Measurements from ENCODE around the gene ZDBF2. TPM values are rescaled to one million over a fixed set of nuclear protein-coding genes. Genes with fewer than 3 reads are reported as not detected.
A peak's percentile ranks its signal among the peaks of the same experiment; 100 is the strongest.

ZDBF2 gene
- total RNA-seq, 1 experiment from 2014 or later, result 31.8 TPM

DNA sequence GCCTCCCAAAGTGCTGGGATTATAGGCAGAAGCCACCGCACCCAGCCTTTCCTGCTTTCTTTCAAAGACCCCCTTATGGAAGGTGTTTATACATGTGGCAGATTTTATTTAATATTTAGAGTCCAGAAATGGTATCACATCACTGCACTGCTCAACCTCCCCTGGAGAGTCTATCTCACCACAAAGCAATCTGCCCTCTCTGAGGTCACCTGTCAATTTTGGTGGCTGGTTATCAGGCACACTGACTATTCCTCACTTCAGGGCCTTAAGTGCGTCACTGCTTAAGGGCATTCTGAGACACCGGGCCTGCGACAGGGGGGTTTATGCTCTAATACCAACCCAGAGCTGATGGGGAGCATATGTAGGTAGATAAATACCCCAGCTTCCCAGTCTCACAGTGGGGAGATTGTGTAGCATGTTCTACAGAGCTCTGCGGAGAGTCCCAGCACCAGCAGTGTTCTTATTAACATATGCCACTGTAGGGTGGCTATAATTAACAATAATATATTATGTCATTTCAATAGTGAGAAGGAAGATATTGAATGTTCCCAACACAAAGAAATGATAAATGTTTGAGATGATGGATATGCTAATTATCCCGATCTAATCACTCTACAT, 42.7 kb upstream of the ZDBF2 start:
- no peaks in the 10 kb centered on the region for H3K23me2 ChIP-seq (ENCODE audit: insufficient read length, low read depth, low read length, poor library complexity, severe bottlenecking)
- H4K91ac ChIP-seq (ENCODE audit: insufficient read length, low read depth, low read length), result no peak overlapping the region
- H3T11ph ChIP-seq (ENCODE audit: low read length), result no peak overlapping the region
- no peak overlapping the region for H2AK5ac ChIP-seq (ENCODE audit: insufficient read length, low read length)
- H3K9ac ChIP-seq (ENCODE audit: extremely low read depth, insufficient read length, low read length), result no peak overlapping the region
- H3K4ac ChIP-seq (ENCODE audit: low read depth, low read length), result no peak overlapping the region
- no peak overlapping the region for H4K8ac ChIP-seq (replicated peaks; ENCODE audit: insufficient read length, low read depth, low read length)
- H3K23ac ChIP-seq (ENCODE audit: insufficient read length, low read depth, low read length), result no peak overlapping the region
- H3K4me1 Mint-ChIP-seq, result peaks cover 31 to 32% of the 10 kb centered on the region in 2 experiments
- no peaks in the 10 kb centered on the region for H3K79me1 ChIP-seq (ENCODE audit: insufficient read depth, low read depth, low read length, poor library complexity, severe bottlenecking)
- H3K9me3 ChIP-seq (ENCODE audit: control insufficient read depth, low read depth, low read length), result no peaks in the 10 kb centered on the region
- no peak overlapping the region for H2AFZ ChIP-seq (ENCODE audit: low read length)
- H3K79me2 ChIP-seq (ENCODE audit: insufficient read depth, low read length), result no peaks in the 10 kb centered on the region
- TF ChIP-seq, protein P1, sequence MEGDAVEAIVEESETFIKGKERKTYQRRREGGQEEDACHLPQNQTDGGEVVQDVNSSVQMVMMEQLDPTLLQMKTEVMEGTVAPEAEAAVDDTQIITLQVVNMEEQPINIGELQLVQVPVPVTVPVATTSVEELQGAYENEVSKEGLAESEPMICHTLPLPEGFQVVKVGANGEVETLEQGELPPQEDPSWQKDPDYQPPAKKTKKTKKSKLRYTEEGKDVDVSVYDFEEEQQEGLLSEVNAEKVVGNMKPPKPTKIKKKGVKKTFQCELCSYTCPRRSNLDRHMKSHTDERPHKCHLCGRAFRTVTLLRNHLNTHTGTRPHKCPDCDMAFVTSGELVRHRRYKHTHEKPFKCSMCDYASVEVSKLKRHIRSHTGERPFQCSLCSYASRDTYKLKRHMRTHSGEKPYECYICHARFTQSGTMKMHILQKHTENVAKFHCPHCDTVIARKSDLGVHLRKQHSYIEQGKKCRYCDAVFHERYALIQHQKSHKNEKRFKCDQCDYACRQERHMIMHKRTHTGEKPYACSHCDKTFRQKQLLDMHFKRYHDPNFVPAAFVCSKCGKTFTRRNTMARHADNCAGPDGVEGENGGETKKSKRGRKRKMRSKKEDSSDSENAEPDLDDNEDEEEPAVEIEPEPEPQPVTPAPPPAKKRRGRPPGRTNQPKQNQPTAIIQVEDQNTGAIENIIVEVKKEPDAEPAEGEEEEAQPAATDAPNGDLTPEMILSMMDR (conservative IDR thresholded peaks at IDR 0.05), result no peak
- no peak overlapping the region for H2BK120ac ChIP-seq (ENCODE audit: low read depth, low read length, poor library complexity, severe bottlenecking)
- H4K20me1 ChIP-seq (ENCODE audit: control insufficient read depth, insufficient read depth, insufficient read length), result no peaks in the 10 kb centered on the region
- H3K27me3 Mint-ChIP-seq (ENCODE audit: low read depth), result no peaks in the 10 kb centered on the region
- H3K27ac ChIP-seq (ENCODE audit: insufficient read length, low read depth, low read length), result no peak overlapping the region
- WGBS (ENCODE audit: extremely low coverage, insufficient read length, low lambda C conversion rate), result no CpG with 5 or more reads among the region's 6 CpGs
- no peak overlapping the region for H3K14ac ChIP-seq (ENCODE audit: insufficient read depth, low read length)
- no peak overlapping the region for H2BK5ac ChIP-seq (ENCODE audit: insufficient read length, low read length)
- peaks cover 4% of the 10 kb centered on the region for H3K4me1 ChIP-seq (ENCODE audit: insufficient read depth, low read length)
- H2BK15ac ChIP-seq (ENCODE audit: low read depth, low read length), result no peak overlapping the region
- no peak overlapping the region for H3K4me2 ChIP-seq (ENCODE audit: insufficient read depth, insufficient read length, low read length)
- H3K36me3 Mint-ChIP-seq (ENCODE audit: insufficient read depth in 1 of 3, low read depth in 3 of 3), result peaks cover 0 to 12% (median 2%) of the 10 kb centered on the region in 3 experiments; a peak in 2 of 7 replicates
- H3K18ac ChIP-seq (ENCODE audit: insufficient read length, low read depth, low read length), result no peak overlapping the region
- H3K27ac Mint-ChIP-seq, result peak overlapping the region; percentile 23 to 54 (median 33); a peak in 2 of 7 replicates
- no peak overlapping the region for H4K5ac ChIP-seq (ENCODE audit: insufficient read length, low read depth, low read length)
- H2BK12ac ChIP-seq (ENCODE audit: insufficient read length, low read depth, low read length), result no peak overlapping the region
- no peak for DNase-seq
- H3K4me3 Mint-ChIP-seq, result no peak overlapping the region
- H3K56ac ChIP-seq (ENCODE audit: insufficient read length, low read depth, low read length), result no peak overlapping the region
- peaks cover 12 to 15% of the 10 kb centered on the region in 2 experiments for H3K9me3 Mint-ChIP-seq
- no peaks in the 10 kb centered on the region for H3K27me3 ChIP-seq (ENCODE audit: insufficient read depth, low read length)
- no peak overlapping the region for H2BK20ac ChIP-seq (ENCODE audit: low read depth, low read length, poor library complexity, severe bottlenecking)

Measured in H9 (cell line).